Endothelial cell of umbilical vein (primary cell): Measurements from ENCODE around the gene DAG1. TPM values are rescaled to one million over a fixed set of nuclear protein-coding genes. Genes with fewer than 3 reads are reported as not detected.

Source experiments
- BruUV-seq: library from RNA; stranded (reverse); fragments of 400-500 nt; replicated peaks from 2 replicates; lab custom pipeline; 2021; lab: Mats Ljungman, UMichigan
- CTCF ChIA-PET: fragments of 300-600, 350-600 bp; sonication (Branson Sonifier 250); formaldehyde crosslinking; loops from one replicate; lab custom pipeline; 2021; ENCODE audit warnings: antibody characterized with exemption, inconsistent platforms; lab: Charles Lee
- POLR2A ChIA-PET: fragments of 300-600, 350-600 bp; sonication (Branson Sonifier 250); formaldehyde crosslinking; loops from one replicate; lab custom pipeline; 2021; ENCODE audit warnings: antibody characterized with exemption, inconsistent platforms; lab: Charles Lee
- DNase-seq: peaks from one replicate; pipeline ENCODE4 v3.0.0-alpha.2; 2011; ENCODE audit warnings: low read depth, low spot score
- FAIRE-seq: peaks from 2 replicates; lab custom pipeline; 2011; peaks lifted over from hg19 to GRCh38; lab: Jason Lieb, UNC
- H2AFZ ChIP-seq: 2 replicates; pipeline ENCODE4 v1.6.0; 2012; ENCODE audit warnings: low read depth, low read length, control low read depth, inconsistent platforms
- H3K27ac ChIP-seq: 2 replicates; pipeline ENCODE4 v1.5.1; 2011; ENCODE audit warnings: low read depth, mild to moderate bottlenecking, control low read depth, low read length, moderate library complexity; ENCODE audit not compliant: insufficient read depth
- H3K27me3 ChIP-seq, 2 experiments: 2 replicates each; pipeline versions ENCODE4 v1.6.0 to v1.6.1; 2011; ENCODE audit warnings: low read length in 2 of 2, mixed read lengths in 1 of 2; ENCODE audit not compliant: control insufficient read depth in 2 of 2, insufficient read depth in 2 of 2
- H3K36me3 ChIP-seq, 2 experiments: 2 replicates in 1 of 2; 3 replicates in 1 of 2; pipeline ENCODE4 v1.5.1; 2011; ENCODE audit warnings: low read length in 2 of 2, mild to moderate bottlenecking in 1 of 2, moderate library complexity in 1 of 2; ENCODE audit not compliant: control insufficient read depth in 2 of 2, insufficient read depth in 2 of 2; ENCODE audit errors: extremely low read depth in 1 of 2
- H3K4me1 ChIP-seq: 3 replicates; pipeline ENCODE4 v1.5.1; 2011; ENCODE audit warnings: mild to moderate bottlenecking, low read length; ENCODE audit not compliant: control insufficient read depth, insufficient read depth; ENCODE audit errors: extremely low read depth
- H3K4me2 ChIP-seq: 2 replicates; pipeline ENCODE4 v1.6.1; 2011; ENCODE audit warnings: low read length, control low read depth, mixed read lengths; ENCODE audit not compliant: insufficient read depth
- H3K4me3 ChIP-seq, 3 experiments: fragments of 200-600 bp in 1 of 3; sonication (generic), shearing (Covaris generic) in 1 of 3; replicated peaks in 1 of 3; 2 replicates each; pipeline ENCODE4 v1.5.1; 2011 to 2016; ENCODE audit warnings: control low read depth in 3 of 3, low read length in 3 of 3, mild to moderate bottlenecking in 2 of 3, inconsistent platforms in 1 of 3, low read depth in 1 of 3, moderate library complexity in 1 of 3; ENCODE audit not compliant: insufficient read depth in 1 of 3
- H3K79me2 ChIP-seq: 2 replicates; pipeline ENCODE4 v1.6.0; 2012; ENCODE audit warnings: low read length, inconsistent platforms; ENCODE audit not compliant: control insufficient read depth, insufficient read depth
- H3K9ac ChIP-seq: replicated peaks from 2 replicates; pipeline ENCODE3; 2011; ENCODE audit warnings: low read length, control low read depth; ENCODE audit not compliant: insufficient read depth; ENCODE audit errors: extremely low read depth
- H3K9me1 ChIP-seq: replicated peaks from 3 replicates; pipeline ENCODE4 v1.6.0; 2011; ENCODE audit warnings: mild to moderate bottlenecking, low read length; ENCODE audit not compliant: control insufficient read depth, insufficient read depth; ENCODE audit errors: extremely low read depth
- H3K9me3 ChIP-seq: replicated peaks from 2 replicates; pipeline ENCODE4 v1.5.1; 2012; ENCODE audit warnings: low read length, inconsistent platforms; ENCODE audit not compliant: control insufficient read depth, insufficient read depth
- H4K20me1 ChIP-seq: replicated peaks from 2 replicates; pipeline ENCODE3; 2011; ENCODE audit warnings: mild to moderate bottlenecking, low read length; ENCODE audit not compliant: control insufficient read depth, insufficient read depth; ENCODE audit errors: extremely low read depth
- CTCF ChIP-seq, 2 donors: IDR thresholded peaks; 1 replicate in 1 of 2; 2 replicates in 1 of 2; pipeline ENCODE4 v1.5.1; 2011; ENCODE audit warnings: low read length in 2 of 2, mild to moderate bottlenecking in 2 of 2, moderate library complexity in 2 of 2, control low read depth in 1 of 2, inconsistent platforms in 1 of 2, low read depth in 1 of 2; ENCODE audit not compliant: insufficient read depth in 1 of 2; ENCODE audit errors: extremely low read depth in 1 of 2
- EZH2 ChIP-seq: IDR thresholded peaks from 2 replicates; pipeline ENCODE4 v1.6.1; 2012; ENCODE audit warnings: borderline replicate concordance, low read depth, mild to moderate bottlenecking, moderate library complexity, low read length, inconsistent platforms; ENCODE audit not compliant: severe bottlenecking
- FOS ChIP-seq: IDR thresholded peaks from 2 replicates; pipeline ENCODE4 v1.6.1; 2011; ENCODE audit warnings: mild to moderate bottlenecking, low read length, moderate library complexity, borderline replicate concordance; ENCODE audit not compliant: insufficient read depth
- GATA2 ChIP-seq: IDR thresholded peaks from 2 replicates; pipeline ENCODE4 v1.7.0; 2011; ENCODE audit warnings: low read depth, mild to moderate bottlenecking, moderate library complexity, mixed read lengths, low read length; ENCODE audit not compliant: insufficient read length, insufficient read depth
- JUN ChIP-seq: IDR thresholded peaks from 2 replicates; pipeline ENCODE4 v1.6.1; 2011; ENCODE audit warnings: borderline replicate concordance, low read depth; ENCODE audit not compliant: insufficient read length, insufficient read depth
- MAX ChIP-seq: IDR thresholded peaks from 2 replicates; pipeline ENCODE4 v1.6.1; 2011; ENCODE audit not compliant: insufficient read depth, insufficient read length
- MYC ChIP-seq: IDR thresholded peaks from one replicate; pipeline ENCODE4 v1.6.1; 2011; ENCODE audit warnings: mild to moderate bottlenecking, low read depth, low read length
- POLR2A ChIP-seq: IDR thresholded peaks from 2 replicates; pipeline ENCODE4 v1.6.1; 2012; ENCODE audit warnings: low read depth, mild to moderate bottlenecking, control low read depth, low read length
- POLR2AphosphoS5 ChIP-seq: IDR thresholded peaks from 2 replicates; pipeline ENCODE4 v1.6.1; 2012; ENCODE audit warnings: low read depth, mild to moderate bottlenecking, control low read depth, low read length, moderate library complexity; ENCODE audit not compliant: insufficient read depth
- dilution Hi-C: fragments of 300-500 bp; cut with MboI; formaldehyde crosslinking; loops from one replicate; pipeline ENCODE4 v1.15.0; 2019; ENCODE audit warnings: low sequenced_read_pairs; ENCODE audit not compliant: extremely low pct_ligation_motif_present
- intact Hi-C: fragments of 100-400 bp; cut with micrococcal nuclease; formaldehyde crosslinking; loops from one replicate; pipeline ENCODE4 v1.10.0; 2022
- polyA plus RNA-seq, 4 experiments: library from polyadenylated mRNA; depleted of rRNA in 3 of 4; stranded (reverse) in 3 of 4; unstranded in 1 of 4; fragments of >200 nt; gene quantifications; 2 replicates each; pipeline versions ENCODE4 v1.2.1 to v1.2.3, GENCODE V29; 2011 to 2012; ENCODE audit warnings: missing spikeins in 1 of 4
- total RNA-seq: library from RNA; stranded (reverse); gene quantifications from 2 replicates; pipeline ENCODE4 v1.2.3, GENCODE V29; 2021

Gene DAG1
- total and polyA plus RNA-seq, 2 donors (not counting 3 experiments of a cell fraction or from before 2014, with no cell fraction given), result 59.6 to 97.5 TPM

DNA sequence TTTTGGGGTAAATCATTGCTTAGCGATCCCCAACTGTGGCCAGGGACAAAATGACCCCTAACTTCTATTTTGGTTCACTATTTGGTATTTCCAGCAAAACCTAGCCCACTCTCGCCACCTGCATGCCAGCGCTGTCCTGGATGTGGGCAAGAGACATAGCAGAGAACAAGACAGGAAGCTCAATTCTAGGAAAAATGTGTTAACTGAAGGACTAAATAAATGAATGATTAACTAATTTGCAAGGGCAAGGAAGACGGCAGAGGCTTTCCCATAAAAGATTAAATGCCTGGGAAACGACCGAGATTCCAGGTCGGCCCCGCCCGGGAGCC lies 41.4 kb upstream of the DAG1 start:
- H2AFZ ChIP-seq, result peak overlapping the region; percentile 87
- no peak overlapping the region for H3K27ac ChIP-seq
- no peak for DNase-seq
- peak overlapping the region in 2 of 3 experiments; percentile 75 to 92 for H3K4me3 ChIP-seq
- peak overlapping the region; percentile 92 for H3K4me2 ChIP-seq
- H3K9ac ChIP-seq, result peak overlapping the region; percentile 69
- H3K36me3 ChIP-seq, result peaks cover 0 to 14% of the 10 kb centered on the region in 2 experiments
- dilution Hi-C loops, result no loop called here
- TF ChIP-seq POLR2AphosphoS5, result no peak
- no peak for TF ChIP-seq JUN
- no peak for TF ChIP-seq MAX
- no peak for TF ChIP-seq EZH2
- no peak for TF ChIP-seq FOS
- TF ChIP-seq POLR2A, result no peak
- no peak for TF ChIP-seq MYC
- TF ChIP-seq CTCF (IDR thresholded peaks at IDR 0.05; ENCODE audit: extremely low read depth in 1 of 2, insufficient read depth in 1 of 2, low read depth in 1 of 2, low read length in 2 of 2), result no peak
- no peak for TF ChIP-seq GATA2
- H3K4me1 ChIP-seq, result peaks cover 3% of the 10 kb centered on the region
- no peaks in the 10 kb centered on the region for H4K20me1 ChIP-seq
- no peaks in the 10 kb centered on the region for H3K79me2 ChIP-seq
- TSS peak; percentile 52 for BruUV-seq
- intact Hi-C loops, result loop anchor here (1.0 to 5.0 kb wide), 4 partner anchors 16 to 336 kb away; partner anchors contain the start of genes DAG1, QRICH1, TCTA and USP4
- H3K9me1 ChIP-seq, result no peaks in the 10 kb centered on the region
- ChIA-PET POLR2A (interaction anchor here (0.9 to 1.5 kb wide), 2 partner anchors 17 to 70 kb away, joined by 9 to 10 read pairs; partner anchors contain the start of genes RHOA and TCTA), CTCF (interaction anchor here (0.7 to 1.8 kb wide), 11 partner anchors 9 to 308 kb away, joined by 3 to 13 read pairs (median 3); partner anchors contain the start of genes RHOA, TCTA and USP4)
- H3K9me3 ChIP-seq, result no peaks in the 10 kb centered on the region
- no peaks in the 10 kb centered on the region for H3K27me3 ChIP-seq
- no peak for FAIRE-seq
